HUES48 (cell line): ENCODE data around the gene TSSK6.
A peak's percentile ranks its signal among the peaks of the same experiment; 100 is the strongest.

Experiments
- H3K27ac ChIP-seq: one replicate; pipeline ENCODE4 v1.7.0; 2013; ENCODE audit warnings: low read depth, low read length, inconsistent platforms
- H3K27me3 ChIP-seq: 2 replicates; pipeline ENCODE4 v1.6.1; 2013; ENCODE audit warnings: mild to moderate bottlenecking, low read length; ENCODE audit not compliant: control insufficient read depth, insufficient read depth
- H3K36me3 ChIP-seq: 2 replicates; pipeline ENCODE4 v1.6.1; 2013; ENCODE audit warnings: low read length; ENCODE audit not compliant: control insufficient read depth, insufficient read depth
- H3K4me1 ChIP-seq: 2 replicates; pipeline ENCODE4 v1.6.1; 2013; ENCODE audit warnings: mild to moderate bottlenecking, low read length; ENCODE audit not compliant: control insufficient read depth, insufficient read depth
- H3K4me3 ChIP-seq: 2 replicates; pipeline ENCODE4 v1.5.1; 2013; ENCODE audit warnings: mild to moderate bottlenecking, low read depth, low read length
- H3K9ac ChIP-seq: 2 replicates; pipeline ENCODE4 v1.6.1; 2013; ENCODE audit warnings: mild to moderate bottlenecking, low read depth, low read length, moderate library complexity
- H3K9me3 ChIP-seq: 2 replicates; pipeline ENCODE4 v1.6.1; 2013; ENCODE audit warnings: low read length; ENCODE audit not compliant: control insufficient read depth, insufficient read depth

Gene TSSK6

DNA sequence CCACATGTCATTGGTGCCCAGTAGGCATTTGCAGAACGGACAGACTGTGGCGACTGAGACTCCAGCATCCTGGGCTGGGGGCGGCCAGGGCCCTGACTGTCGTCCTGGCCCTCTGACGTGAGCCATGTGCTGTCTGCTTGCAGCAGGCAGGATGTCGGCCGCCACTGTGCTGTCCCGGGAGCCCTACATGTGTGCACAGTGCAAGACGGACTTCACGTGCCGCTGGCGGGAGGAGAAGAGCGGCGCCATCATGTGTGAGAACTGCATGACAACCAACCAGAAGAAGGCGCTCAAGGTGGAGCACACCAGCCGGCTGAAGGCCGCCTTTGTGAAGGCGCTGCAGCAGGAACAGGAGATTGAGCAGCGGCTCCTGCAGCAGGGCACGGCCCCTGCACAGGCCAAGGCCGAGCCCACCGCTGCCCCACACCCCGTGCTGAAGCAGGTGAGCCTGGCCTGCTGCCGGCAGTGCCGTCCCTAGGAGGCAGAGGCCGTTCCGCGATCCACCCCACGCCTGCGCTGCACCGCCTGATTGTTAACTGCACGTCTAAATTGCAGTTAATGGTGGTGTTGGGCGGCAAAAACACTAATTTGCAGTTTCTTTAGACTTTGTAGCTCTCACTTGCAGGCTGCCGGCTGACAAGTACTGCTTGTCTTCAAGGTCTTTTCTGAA lies 14.2 kb downstream of the TSSK6 start:
- no peaks in the 10 kb centered on the region for H3K4me1 ChIP-seq
- H3K9me3 ChIP-seq: no peaks in the 10 kb centered on the region
- no peaks in the 10 kb centered on the region for H3K27me3 ChIP-seq
- no peak overlapping the region for H3K27ac ChIP-seq
- peaks cover 99% of the 10 kb centered on the region for H3K36me3 ChIP-seq
- H3K9ac ChIP-seq: no peak overlapping the region
- H3K4me3 ChIP-seq: no peak overlapping the region

DNA sequence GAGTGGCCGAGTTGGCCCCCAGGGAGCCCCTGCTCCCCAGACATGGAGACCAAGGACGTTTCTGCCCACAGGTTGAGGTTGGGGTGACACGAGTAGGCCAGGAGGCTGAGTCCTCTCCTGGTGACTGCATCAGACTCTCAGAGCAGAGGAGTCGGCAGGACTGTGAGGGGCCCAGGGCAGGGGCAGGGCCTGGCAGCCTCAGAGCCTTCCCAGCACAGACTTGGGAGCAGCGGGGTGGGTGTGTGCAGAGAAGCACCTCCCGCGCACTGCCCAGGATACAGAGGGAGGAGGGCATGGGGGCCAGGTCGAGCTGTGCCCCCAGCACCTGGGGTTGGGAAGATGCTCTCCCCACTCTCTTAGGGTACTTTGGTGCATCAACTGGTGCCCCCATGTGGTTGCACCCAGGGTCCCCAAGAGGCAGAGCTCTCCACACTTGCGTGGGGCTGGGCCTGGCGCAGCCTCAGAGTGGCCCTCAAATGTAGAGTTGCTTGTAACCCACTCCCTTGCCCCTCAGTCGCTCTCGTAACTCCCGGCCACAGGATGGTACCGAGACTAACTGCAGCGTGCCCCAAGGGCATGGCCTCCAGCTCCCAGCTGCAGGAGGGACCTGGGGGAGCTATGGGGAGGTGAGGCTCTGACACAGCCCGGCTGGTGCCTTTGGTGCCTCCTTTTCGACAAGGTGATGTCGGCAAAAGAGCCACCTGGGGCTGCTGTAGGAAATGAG lies 15.9 kb downstream of the TSSK6 start:
- no peaks in the 10 kb centered on the region for H3K4me1 ChIP-seq
- no peak overlapping the region for H3K27ac ChIP-seq
- no peaks in the 10 kb centered on the region for H3K27me3 ChIP-seq
- H3K4me3 ChIP-seq: no peak overlapping the region
- H3K36me3 ChIP-seq: peaks cover 95% of the 10 kb centered on the region
- no peaks in the 10 kb centered on the region for H3K9me3 ChIP-seq
- no peak overlapping the region for H3K9ac ChIP-seq

GRCh38 chr19:19498255-19498991 lies 16.9 kb downstream of the TSSK6 start:
- Histone ChIP-seq H3K4me3 (no peak overlapping the region), H3K27ac (no peak overlapping the region), H3K36me3 (peaks cover 94% of the 10 kb centered on the region), H3K9me3 (no peaks in the 10 kb centered on the region), H3K27me3 (no peaks in the 10 kb centered on the region), H3K4me1 (no peaks in the 10 kb centered on the region), H3K9ac (no peak overlapping the region)

DNA sequence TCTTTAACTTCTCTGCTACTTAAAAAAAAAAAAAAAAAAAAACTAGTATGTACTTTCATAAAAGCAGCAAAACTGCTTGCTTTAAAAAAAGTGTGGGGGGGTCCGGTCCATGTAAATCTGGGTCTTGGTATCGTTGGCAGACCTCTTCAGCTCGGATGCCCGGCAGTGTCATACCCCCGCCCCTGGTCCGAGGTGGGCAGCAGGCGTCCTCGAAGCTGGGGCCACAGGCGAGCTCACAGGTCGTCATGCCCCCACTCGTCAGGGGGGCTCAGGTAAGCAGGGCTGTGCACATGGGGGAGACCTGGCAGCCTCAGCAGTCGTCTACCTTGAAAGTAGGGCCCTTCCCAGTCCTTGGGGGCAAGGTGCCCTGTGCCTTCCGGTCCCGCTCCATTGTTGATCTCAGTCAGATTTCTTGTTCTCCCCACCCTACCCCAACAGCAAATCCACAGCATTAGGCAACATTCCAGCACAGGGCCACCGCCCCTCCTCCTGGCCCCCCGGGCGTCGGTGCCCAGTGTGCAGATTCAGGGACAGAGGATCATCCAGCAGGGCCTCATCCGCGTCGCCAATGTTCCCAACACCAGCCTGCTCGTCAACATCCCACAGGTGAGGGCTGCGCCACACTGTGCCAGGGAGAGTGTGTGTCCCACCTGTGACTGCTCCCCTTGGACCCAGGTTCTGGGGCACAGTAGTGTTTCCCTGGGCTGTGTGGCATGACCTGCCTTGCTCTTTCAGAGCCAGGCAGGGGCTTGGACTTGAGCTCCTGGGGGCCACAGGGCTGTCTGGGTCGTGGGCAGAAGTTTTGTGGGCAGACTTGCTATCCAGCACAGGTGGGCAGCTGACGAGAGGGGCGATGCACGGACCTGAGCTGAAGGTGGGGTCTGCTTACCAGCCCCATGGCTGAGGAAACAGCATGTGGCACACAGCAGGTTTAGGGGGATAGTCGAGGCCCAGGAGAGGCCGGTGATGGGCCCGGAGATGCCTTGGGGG lies 19.4 kb downstream of the TSSK6 start:
- peaks cover 89% of the 10 kb centered on the region for H3K36me3 ChIP-seq

GRCh38 chr19:19493841-19494546 lies 21.4 kb downstream of the TSSK6 start:
- Histone ChIP-seq H3K9ac (no peak overlapping the region), H3K4me1 (peaks cover 11% of the 10 kb centered on the region), H3K4me3 (no peak overlapping the region), H3K36me3 (peaks cover 72% of the 10 kb centered on the region), H3K27me3 (no peaks in the 10 kb centered on the region), H3K9me3 (no peaks in the 10 kb centered on the region), H3K27ac (no peak overlapping the region)

More for the DNA sequence above, 19.4 kb downstream of the TSSK6 start:
- no peak overlapping the region for H3K9ac ChIP-seq
- no peak overlapping the region for H3K27ac ChIP-seq
- H3K27me3 ChIP-seq: no peaks in the 10 kb centered on the region
- H3K9me3 ChIP-seq: no peaks in the 10 kb centered on the region
- no peak overlapping the region for H3K4me3 ChIP-seq
- no peaks in the 10 kb centered on the region for H3K4me1 ChIP-seq

DNA sequence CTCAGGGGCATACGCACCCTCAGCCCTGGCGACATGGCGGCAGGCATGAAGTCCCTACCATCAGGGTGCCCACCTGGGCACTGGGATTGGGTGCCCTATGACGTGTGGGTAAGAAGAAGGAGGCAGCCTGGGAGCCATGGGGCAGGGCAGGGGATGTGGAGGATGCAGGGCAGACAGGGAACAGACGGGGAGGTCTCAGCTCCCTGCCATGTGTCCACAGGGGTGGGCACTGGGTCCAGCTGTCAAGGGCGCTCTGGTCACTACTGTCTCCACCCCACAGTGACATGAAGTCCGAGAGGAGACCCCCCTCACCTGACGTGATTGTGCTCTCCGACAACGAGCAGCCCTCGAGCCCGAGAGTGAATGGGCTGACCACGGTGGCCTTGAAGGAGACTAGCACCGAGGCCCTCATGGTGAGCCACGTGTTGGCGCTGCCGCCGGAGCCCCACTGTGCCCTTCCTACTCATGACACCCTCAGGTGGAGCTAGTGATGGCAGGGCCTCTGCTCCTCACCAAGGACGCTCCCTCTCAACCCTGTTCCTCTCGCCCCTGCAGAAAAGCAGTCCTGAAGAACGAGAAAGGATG lies 23.2 kb downstream of the TSSK6 start:
- Histone ChIP-seq H3K9ac (no peak overlapping the region), H3K4me1 (peaks cover 20% of the 10 kb centered on the region)

GRCh38 chr19:19491321-19492025 lies 23.9 kb downstream of the TSSK6 start:
- H3K4me3 ChIP-seq: no peak overlapping the region
- H3K36me3 ChIP-seq: peaks cover 48% of the 10 kb centered on the region
- no peaks in the 10 kb centered on the region for H3K27me3 ChIP-seq
- peaks cover 20% of the 10 kb centered on the region for H3K4me1 ChIP-seq
- H3K9ac ChIP-seq: no peak overlapping the region
- no peak overlapping the region for H3K27ac ChIP-seq
- no peaks in the 10 kb centered on the region for H3K9me3 ChIP-seq

More for the DNA sequence above, 23.2 kb downstream of the TSSK6 start:
- Histone ChIP-seq H3K27me3 (no peaks in the 10 kb centered on the region), H3K4me3 (no peak overlapping the region), H3K27ac (no peak overlapping the region), H3K36me3 (peaks cover 54% of the 10 kb centered on the region), H3K9me3 (no peaks in the 10 kb centered on the region)

- Histone ChIP-seq H3K4me3 (no peak overlapping the region), H3K9me3 (no peaks in the 10 kb centered on the region), H3K4me1 (peaks cover 28% of the 10 kb centered on the region), H3K36me3 (peaks cover 38% of the 10 kb centered on the region), H3K27me3 (no peaks in the 10 kb centered on the region), H3K27ac (peak overlapping the region; percentile 95), H3K9ac (peak overlapping the region; percentile 4; the same call in 1 of the 2 replicates)
Measured at GRCh38 chr19:19490214-19490968, 25.0 kb downstream of the TSSK6 start.

GRCh38 chr19:19489804-19490204 lies 25.5 kb downstream of the TSSK6 start:
- Histone ChIP-seq H3K9ac (peak overlapping the region; percentile 4; the same call in 1 of the 2 replicates), H3K27ac (peak overlapping the region; percentile 95), H3K27me3 (no peaks in the 10 kb centered on the region), H3K9me3 (no peaks in the 10 kb centered on the region), H3K36me3 (peaks cover 35% of the 10 kb centered on the region), H3K4me3 (no peak overlapping the region), H3K4me1 (peaks cover 34% of the 10 kb centered on the region)
